ENCODE measurements around the gene F5.

DNA sequence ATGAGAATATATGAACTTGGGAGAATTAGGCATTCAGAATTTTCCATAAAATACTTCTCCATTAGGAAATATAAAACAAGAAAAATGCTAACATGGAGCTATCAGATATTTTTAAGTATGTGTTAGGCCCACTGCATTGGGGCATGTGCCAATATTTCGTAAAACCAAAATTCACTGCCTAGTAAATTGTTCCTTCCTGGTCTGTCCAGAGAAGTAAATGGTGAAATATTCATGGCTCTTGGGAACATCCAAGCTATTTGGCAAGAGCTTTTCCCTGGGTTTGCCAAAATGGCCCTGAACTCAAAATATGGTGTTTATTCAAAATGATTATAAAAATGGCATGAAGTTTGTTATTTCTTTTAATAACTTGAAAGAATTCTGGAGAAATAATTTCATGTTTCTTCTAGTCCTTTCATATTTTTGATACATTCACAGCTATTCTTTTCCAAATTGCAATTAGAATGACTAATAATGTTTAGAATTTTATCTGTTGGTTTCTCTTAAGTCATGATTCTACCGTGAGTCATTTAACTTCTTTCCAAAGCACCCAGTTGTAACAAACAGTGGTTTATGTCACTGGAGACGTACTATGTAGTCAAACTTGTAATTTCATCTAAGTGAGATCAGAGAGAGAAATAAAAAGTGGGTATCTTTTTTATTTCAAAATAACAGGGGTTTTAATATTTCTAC is 74.8 kb downstream of the F5 start:
- TF ChIP-seq, protein P1, sequence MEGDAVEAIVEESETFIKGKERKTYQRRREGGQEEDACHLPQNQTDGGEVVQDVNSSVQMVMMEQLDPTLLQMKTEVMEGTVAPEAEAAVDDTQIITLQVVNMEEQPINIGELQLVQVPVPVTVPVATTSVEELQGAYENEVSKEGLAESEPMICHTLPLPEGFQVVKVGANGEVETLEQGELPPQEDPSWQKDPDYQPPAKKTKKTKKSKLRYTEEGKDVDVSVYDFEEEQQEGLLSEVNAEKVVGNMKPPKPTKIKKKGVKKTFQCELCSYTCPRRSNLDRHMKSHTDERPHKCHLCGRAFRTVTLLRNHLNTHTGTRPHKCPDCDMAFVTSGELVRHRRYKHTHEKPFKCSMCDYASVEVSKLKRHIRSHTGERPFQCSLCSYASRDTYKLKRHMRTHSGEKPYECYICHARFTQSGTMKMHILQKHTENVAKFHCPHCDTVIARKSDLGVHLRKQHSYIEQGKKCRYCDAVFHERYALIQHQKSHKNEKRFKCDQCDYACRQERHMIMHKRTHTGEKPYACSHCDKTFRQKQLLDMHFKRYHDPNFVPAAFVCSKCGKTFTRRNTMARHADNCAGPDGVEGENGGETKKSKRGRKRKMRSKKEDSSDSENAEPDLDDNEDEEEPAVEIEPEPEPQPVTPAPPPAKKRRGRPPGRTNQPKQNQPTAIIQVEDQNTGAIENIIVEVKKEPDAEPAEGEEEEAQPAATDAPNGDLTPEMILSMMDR (IDR thresholded peaks at IDR 0.05) = no peak
- TF ChIP-seq POLR2A (IDR thresholded peaks at IDR 0.05) = no peak
